GM18520 (cell line): ENCODE data around the gene PAPPA.

Source experiments
- ATAC-seq: cut with Tn5 transposase; IDR thresholded peaks from one replicate; pipeline ENCODE4 v1.9.1; 2021; ENCODE audit not compliant: unreplicated experiment

The PAPPA gene

GRCh38 chr9:116151199-116151598 lies 2.4 kb upstream of the PAPPA start:
- no peak for ATAC-seq

- ATAC-seq: no peak
These were observed 1.6 kb upstream of the PAPPA start for GRCh38 chr9:116151966-116152381.

GRCh38 chr9:116152390-116152789 lies 1.2 kb upstream of the PAPPA start:
- ATAC-seq: no peak

GRCh38 chr9:116152941-116153764 lies 438 bp upstream of the PAPPA start:
- no peak for ATAC-seq

GRCh38 chr9:116154334-116154975 lies 864 bp downstream of the PAPPA start:
- ATAC-seq: no peak

GRCh38 chr9:116154976-116155697 lies 1.5 kb downstream of the PAPPA start:
- ATAC-seq: no peak

GRCh38 chr9:116155698-116156039 lies 2.1 kb downstream of the PAPPA start:
- no peak for ATAC-seq

GRCh38 chr9:116156621-116157314 lies 3.2 kb downstream of the PAPPA start:
- no peak for ATAC-seq

- no peak for ATAC-seq
These were observed 4.0 kb downstream of the PAPPA start for GRCh38 chr9:116157436-116158138.

- ATAC-seq: no peak
These were observed 7.3 kb downstream of the PAPPA start for GRCh38 chr9:116160676-116161571.

GRCh38 chr9:116162241-116162781 lies 8.7 kb downstream of the PAPPA start:
- ATAC-seq: no peak

- no peak for ATAC-seq
These were observed 9.9 kb downstream of the PAPPA start for GRCh38 chr9:116163293-116164055.

- ATAC-seq: no peak
These were observed 12.3 kb downstream of the PAPPA start for GRCh38 chr9:116165912-116166311.

GRCh38 chr9:116166713-116167112 lies 13.1 kb downstream of the PAPPA start:
- ATAC-seq: no peak

GRCh38 chr9:116168231-116168630 lies 14.6 kb downstream of the PAPPA start:
- ATAC-seq: no peak

- no peak for ATAC-seq
These were observed 18.6 kb downstream of the PAPPA start for GRCh38 chr9:116172216-116172615.

GRCh38 chr9:116174347-116174746 lies 20.8 kb downstream of the PAPPA start:
- ATAC-seq: no peak

- ATAC-seq: no peak
These were observed 22.0 kb downstream of the PAPPA start for GRCh38 chr9:116175614-116176013.
